Measurements from ENCODE around the gene SLC16A6.
A peak's percentile ranks its signal among the peaks of the same experiment; 100 is the strongest.
"Not testable (repeated sequence)": the region's sequence is repeated elsewhere in the genome, so short reads cannot be mapped to it uniquely, and the experiment has no call there.

The SLC16A6 gene

GRCh38 chr17:68310152-68310551 lies 19.2 kb upstream of the SLC16A6 start:
- no peak for DNase-seq

DNA sequence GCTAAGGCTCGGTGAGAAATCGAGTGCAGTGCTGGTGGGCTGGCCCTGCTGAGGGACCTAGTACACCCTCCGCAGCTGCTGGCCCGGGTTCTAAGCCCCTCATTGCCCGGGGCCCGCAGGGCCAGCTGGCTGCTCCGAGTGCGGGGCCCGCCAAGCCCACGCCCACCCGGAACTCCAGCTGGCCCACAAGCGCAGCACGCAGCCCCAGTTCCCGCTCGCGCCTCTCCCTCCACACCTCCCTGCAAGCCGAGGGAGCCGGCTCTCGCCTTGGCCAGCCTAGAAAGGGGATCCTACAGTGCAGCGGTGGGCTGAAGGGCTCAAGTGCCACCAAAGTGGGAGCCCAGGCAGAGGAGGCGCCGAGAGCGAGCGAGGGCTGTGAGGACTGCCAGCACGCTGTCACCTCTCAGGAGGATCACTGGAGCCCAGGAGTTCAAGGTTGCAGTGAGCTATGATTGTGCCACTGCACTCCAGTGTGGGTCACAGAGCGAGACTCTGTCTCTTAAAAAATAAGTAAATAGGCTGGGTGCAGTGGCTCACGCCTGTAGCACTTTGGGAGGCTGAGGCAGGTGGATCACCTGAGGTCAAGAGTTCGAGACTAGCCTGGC lies 18.2 kb upstream of the SLC16A6 start:
- not testable (repeated sequence) for DNase-seq

DNA sequence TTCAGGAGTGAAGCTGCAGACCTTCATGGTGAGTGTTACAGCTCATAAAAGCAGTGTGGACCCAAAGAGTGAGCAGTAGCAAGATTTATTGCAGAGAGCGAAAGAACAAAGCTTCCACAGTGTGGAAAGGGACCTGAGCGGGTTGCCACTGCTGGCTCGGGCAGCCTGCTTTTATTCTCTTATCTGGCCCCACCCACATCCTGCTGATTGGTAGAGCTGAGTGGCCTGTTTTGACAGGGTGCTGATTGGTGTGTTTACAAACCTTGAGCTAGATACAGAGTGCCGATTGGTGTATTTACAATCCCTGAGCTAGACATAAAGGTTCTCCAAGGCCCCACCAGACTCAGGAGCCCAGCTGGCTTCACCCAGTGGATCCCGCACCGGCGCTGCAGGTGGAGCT lies 17.6 kb upstream of the SLC16A6 start:
- DNase-seq, result not testable (repeated sequence)

- no peak for DNase-seq
These were observed 16.5 kb upstream of the SLC16A6 start for GRCh38 chr17:68307443-68307842.

- DNase-seq, result no peak
These were observed 15.9 kb upstream of the SLC16A6 start for GRCh38 chr17:68306819-68307218.

DNA sequence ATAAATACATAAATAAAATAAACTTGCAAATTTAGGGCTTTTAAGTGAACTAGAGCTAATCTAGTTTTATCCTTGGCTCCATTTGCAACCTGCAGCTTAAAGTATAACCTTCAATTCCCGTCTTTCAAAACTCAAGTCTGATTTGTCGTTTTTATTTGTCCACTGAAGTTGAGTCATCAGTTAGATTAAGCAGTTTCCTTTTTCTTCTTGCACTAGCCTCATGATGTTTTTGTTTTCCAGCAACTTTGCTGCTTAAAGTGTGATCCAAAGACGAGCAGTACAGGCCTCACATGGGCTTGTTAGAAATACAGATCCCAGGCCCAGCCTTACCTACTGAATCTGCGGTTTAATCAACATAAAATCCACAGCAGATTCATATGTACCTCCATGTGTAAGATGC lies 14.2 kb upstream of the SLC16A6 start:
- no peak for DNase-seq

DNA sequence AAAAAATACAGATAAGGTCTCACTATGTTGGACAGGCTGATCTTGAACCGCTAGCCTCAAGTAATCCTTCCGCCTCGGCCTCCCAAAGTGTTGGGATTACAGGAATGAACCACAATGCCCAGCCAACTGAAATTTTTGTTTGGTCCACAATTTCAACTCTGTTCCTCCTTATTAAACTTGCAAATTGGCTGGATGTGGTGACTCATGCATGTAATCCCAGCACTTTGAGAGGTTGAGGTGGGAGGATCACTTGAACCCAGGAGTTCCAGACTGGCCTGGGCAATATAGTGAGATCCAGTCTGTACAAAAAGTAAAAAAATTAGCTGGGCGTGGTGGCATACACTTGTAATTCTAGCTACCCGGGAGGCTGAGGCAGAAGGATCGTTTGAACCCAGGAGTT lies 13.8 kb upstream of the SLC16A6 start:
- no peak for DNase-seq

- peak; percentile 22 for DNase-seq
These were observed 11.7 kb upstream of the SLC16A6 start for GRCh38 chr17:68302666-68303065.

DNA sequence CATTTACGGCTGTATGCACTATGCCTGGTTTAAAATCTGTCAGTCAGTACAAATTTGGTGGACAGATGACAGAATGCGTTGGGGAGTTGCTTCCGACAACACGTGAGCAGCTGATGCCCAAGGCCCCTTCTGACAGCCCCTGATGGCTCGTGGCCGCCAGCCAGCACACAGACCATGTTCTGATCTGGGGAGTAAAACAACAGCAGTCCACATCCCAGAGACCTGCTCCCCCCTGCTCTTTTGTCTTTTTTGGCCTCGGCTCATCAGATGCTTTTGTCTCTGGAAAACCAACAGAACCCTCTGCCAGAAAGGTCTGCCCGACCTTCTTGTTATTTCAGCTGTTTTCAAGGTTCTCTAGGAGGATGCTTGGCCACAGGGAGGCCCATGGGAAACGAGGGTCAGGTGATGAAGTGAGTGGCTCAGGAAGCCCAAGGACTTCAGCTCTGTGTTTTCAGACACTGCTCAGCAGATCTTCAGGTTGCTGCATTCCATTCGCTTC lies 11.2 kb upstream of the SLC16A6 start:
- peak; percentile 11 for DNase-seq

GRCh38 chr17:68301438-68301959 lies 10.6 kb upstream of the SLC16A6 start:
- no peak for DNase-seq

- no peak for DNase-seq
These were observed 8.9 kb upstream of the SLC16A6 start for GRCh38 chr17:68299817-68300216.

GRCh38 chr17:68298601-68299000 lies 7.7 kb upstream of the SLC16A6 start:
- no peak for DNase-seq

- no peak for DNase-seq
These were observed 6.3 kb upstream of the SLC16A6 start for GRCh38 chr17:68297195-68297594.

GRCh38 chr17:68296217-68297191 lies 5.6 kb upstream of the SLC16A6 start:
- DNase-seq, result no peak

- DNase-seq, result no peak
These were observed 4.2 kb upstream of the SLC16A6 start for GRCh38 chr17:68295086-68295485.

DNA sequence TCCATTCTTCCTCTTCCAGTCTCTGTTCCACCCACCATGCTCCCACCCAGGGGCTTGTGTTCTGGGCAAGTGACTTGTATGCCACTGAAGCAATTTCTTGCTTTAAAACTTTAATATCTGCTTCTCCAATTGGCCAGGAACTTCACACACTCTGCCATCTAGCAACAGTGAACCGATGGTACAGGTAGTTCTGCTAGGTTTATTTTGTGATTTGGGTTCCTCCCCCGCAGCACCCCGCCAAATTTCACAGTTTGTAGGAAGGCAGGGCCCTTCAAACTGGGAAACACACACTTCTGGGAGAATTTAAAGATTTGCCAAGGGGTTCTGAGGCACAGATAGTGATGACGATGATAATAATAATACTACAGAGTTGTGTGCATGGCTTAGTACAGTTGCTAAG lies 3.7 kb upstream of the SLC16A6 start:
- no peak for DNase-seq

- DNase-seq, result no peak
These were observed 3.2 kb upstream of the SLC16A6 start for GRCh38 chr17:68294196-68294555.

- no peak for DNase-seq
These were observed 2.7 kb upstream of the SLC16A6 start for GRCh38 chr17:68293490-68294195.

DNA sequence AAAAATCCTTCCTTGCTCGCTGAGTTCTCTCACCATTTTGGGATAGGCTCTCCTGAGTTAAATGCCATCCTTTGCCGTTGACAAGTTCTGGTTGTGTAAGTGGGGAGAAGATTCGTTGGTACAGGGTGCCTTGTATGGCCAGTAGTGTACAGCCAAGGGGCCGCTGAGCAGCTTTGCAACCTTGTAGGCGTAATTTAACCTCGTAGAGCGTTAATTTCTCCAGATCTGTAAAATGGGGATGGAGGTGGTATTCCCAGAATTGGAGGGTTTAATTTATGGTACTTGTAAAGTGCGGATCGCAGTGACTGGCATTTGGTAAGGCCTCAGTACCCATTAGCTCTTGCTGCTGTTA lies 1.7 kb upstream of the SLC16A6 start:
- no peak for DNase-seq

- peak; percentile 19 for DNase-seq
These were observed 1.1 kb upstream of the SLC16A6 start for GRCh38 chr17:68291836-68292688.

DNA sequence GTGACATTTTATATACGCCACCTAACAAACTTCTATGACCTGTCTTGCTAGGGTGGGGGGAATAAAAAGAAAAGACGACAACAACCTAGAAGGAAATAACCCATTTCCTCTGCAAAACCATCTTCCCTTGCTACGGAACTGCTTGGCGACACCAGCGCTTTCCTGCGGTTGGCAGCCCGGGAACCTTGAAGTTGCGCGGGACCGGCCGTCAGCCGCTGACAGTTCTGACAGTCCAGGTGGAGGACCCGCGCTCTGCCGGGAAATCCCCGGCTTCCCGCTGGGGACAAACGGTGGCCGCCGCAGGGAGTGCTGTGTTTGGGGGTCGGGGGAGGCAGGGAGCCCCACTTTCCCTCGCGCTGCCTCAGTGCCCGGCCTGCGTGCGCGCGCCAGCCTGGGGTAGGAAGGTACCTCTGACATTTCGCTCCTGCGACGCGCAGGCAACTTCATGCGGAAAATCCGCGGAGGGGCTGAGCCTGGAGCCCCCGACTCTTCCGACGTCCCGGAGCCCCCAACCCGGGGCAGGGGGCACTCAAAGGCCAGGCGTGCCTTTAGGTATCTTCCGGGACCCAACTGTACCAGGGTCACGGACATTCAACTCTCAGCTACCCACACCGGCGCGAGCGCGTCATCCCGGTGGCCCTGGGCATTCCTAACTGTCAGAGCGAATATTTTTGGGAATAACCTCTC lies 516 bp downstream of the SLC16A6 start:
- no peak for DNase-seq

- no peak for DNase-seq
These were observed 1.0 kb downstream of the SLC16A6 start for GRCh38 chr17:68289936-68290267.
